Measurements from ENCODE around the gene RASSF7.

The RASSF7 gene

GRCh38 chr11:578276-579035 lies 17.7 kb downstream of the RASSF7 start:
- H3K36me3 ChIP-seq = peaks cover 18% of the 10 kb centered on the region
- peaks cover 25 to 31% of the 10 kb centered on the region in 2 experiments for H3K4me1 ChIP-seq (ENCODE audit: control insufficient read depth in 1 of 2, insufficient read depth in 1 of 2, low read depth in 1 of 2, low read length in 1 of 2)
- peaks cover 22% of the 10 kb centered on the region for H3K27me3 ChIP-seq
- no peak overlapping the region for H3K4me3 ChIP-seq (ENCODE audit: low read depth in 1 of 2, low read length in 1 of 2)
- TF ChIP-seq CTCF (IDR thresholded peaks at IDR 0.05) = no peak
- no peaks in the 10 kb centered on the region for H3K9me3 ChIP-seq
- H3K27ac ChIP-seq = no peak overlapping the region

GRCh38 chr11:579830-580601 lies 19.2 kb downstream of the RASSF7 start:
- Histone ChIP-seq H3K9me3 (no peaks in the 10 kb centered on the region), H3K27ac (no peak overlapping the region), H3K4me1 (ENCODE audit: control insufficient read depth in 1 of 2, insufficient read depth in 1 of 2, low read depth in 1 of 2, low read length in 1 of 2) (peaks cover 22 to 26% of the 10 kb centered on the region in 2 experiments), H3K4me3 (ENCODE audit: low read depth in 1 of 2, low read length in 1 of 2) (no peak overlapping the region), H3K27me3 (peaks cover 7% of the 10 kb centered on the region), H3K36me3 (peaks cover 28% of the 10 kb centered on the region)
- TF ChIP-seq CTCF (IDR thresholded peaks at IDR 0.05) = no peak

GRCh38 chr11:581342-581741 lies 20.6 kb downstream of the RASSF7 start:
- Histone ChIP-seq H3K27me3 (no peaks in the 10 kb centered on the region), H3K27ac (no peak overlapping the region), H3K36me3 (peaks cover 34% of the 10 kb centered on the region), H3K9me3 (no peaks in the 10 kb centered on the region), H3K4me3 (ENCODE audit: low read depth in 1 of 2, low read length in 1 of 2) (no peak overlapping the region), H3K4me1 (ENCODE audit: control insufficient read depth in 1 of 2, insufficient read depth in 1 of 2, low read depth in 1 of 2, low read length in 1 of 2) (peaks cover 16 to 20% of the 10 kb centered on the region in 2 experiments)
- no peak for TF ChIP-seq CTCF (IDR thresholded peaks at IDR 0.05)

- TF ChIP-seq CTCF (IDR thresholded peaks at IDR 0.05) = no peak
- H3K27me3 ChIP-seq = no peaks in the 10 kb centered on the region
- no peak overlapping the region for H3K27ac ChIP-seq
- no peak overlapping the region for H3K4me3 ChIP-seq (ENCODE audit: low read depth in 1 of 2, low read length in 1 of 2)
- H3K4me1 ChIP-seq (ENCODE audit: control insufficient read depth in 1 of 2, insufficient read depth in 1 of 2, low read depth in 1 of 2, low read length in 1 of 2) = peaks cover 16 to 19% of the 10 kb centered on the region in 2 experiments
- H3K9me3 ChIP-seq = no peaks in the 10 kb centered on the region
- H3K36me3 ChIP-seq = peaks cover 38% of the 10 kb centered on the region
These were observed 21.0 kb downstream of the RASSF7 start for GRCh38 chr11:581752-582151.

GRCh38 chr11:584287-584686 lies 23.5 kb downstream of the RASSF7 start:
- H3K4me1 ChIP-seq (ENCODE audit: control insufficient read depth in 1 of 2, insufficient read depth in 1 of 2, low read depth in 1 of 2, low read length in 1 of 2) = no peaks in the 10 kb centered on the region
- no peak for TF ChIP-seq CTCF (IDR thresholded peaks at IDR 0.05)
- H3K9me3 ChIP-seq = no peaks in the 10 kb centered on the region
- H3K4me3 ChIP-seq (ENCODE audit: low read depth in 1 of 2, low read length in 1 of 2) = no peak overlapping the region
- no peak overlapping the region for H3K27ac ChIP-seq
- no peaks in the 10 kb centered on the region for H3K27me3 ChIP-seq
- H3K36me3 ChIP-seq = peaks cover 63% of the 10 kb centered on the region
